HepG2 (cell line): ENCODE results near the gene TOM1L2. TPM values are rescaled to one million over a fixed set of nuclear protein-coding genes. Genes with fewer than 3 reads are reported as not detected.

Experiments used
- ATAC-seq: fragments of 200-7000 bp; cut with Tn5 transposase; 3 replicates; pipeline ENCODE4 v1.9.1; 2020; ENCODE audit warnings: mild to moderate bottlenecking, moderate library complexity
- BruUV-seq: library from RNA; stranded (reverse); fragments of 400-500 nt; replicated peaks from 2 replicates; lab custom pipeline; 2021; lab: Mats Ljungman, UMichigan
- CTCF ChIA-PET: fragments of 300-600 bp; formaldehyde crosslinking; extraction: SDS; loops from one replicate; lab custom pipeline; 2021; ENCODE audit warnings: low total read pairs, inconsistent platforms, low intra/inter-chr PET ratio; lab: Yijun Ruan, JAX
- POLR2A ChIA-PET: fragments of 350-600 bp; sonication (Branson Sonifier 250); formaldehyde crosslinking; loops from one replicate; lab custom pipeline; 2020; ENCODE audit warnings: antibody characterized with exemption, inconsistent platforms; lab: Yijun Ruan, JAX
- DNase-seq: peaks from one replicate; pipeline ENCODE4 v3.0.0-alpha.2; 2015; ENCODE audit warnings: low spot score
- FAIRE-seq: peaks from 3 replicates; lab custom pipeline; 2011; peaks lifted over from hg19 to GRCh38; lab: Jason Lieb, UNC
- H2AFZ ChIP-seq: one replicate; pipeline ENCODE4 v1.6.1; 2011; ENCODE audit warnings: low read length, inconsistent platforms
- H3K27ac ChIP-seq: fragments of 300-600 bp; 3 replicates; pipeline ENCODE4 v1.8.0; 2011; ENCODE audit warnings: mixed run types, mild to moderate bottlenecking, mixed read lengths, low read length, inconsistent platforms; ENCODE audit not compliant: insufficient read depth; ENCODE audit errors: extremely low read length
- H3K27me3 ChIP-seq, 2 experiments: fragments of 200-600 bp in 1 of 2; 2 replicates in 1 of 2; 3 replicates in 1 of 2; pipeline versions ENCODE4 v1.6.0 to v1.8.0; 2011; ENCODE audit warnings: low read length in 2 of 2, mild to moderate bottlenecking in 2 of 2, moderate library complexity in 2 of 2, inconsistent platforms in 1 of 2; ENCODE audit not compliant: insufficient read depth in 2 of 2, control insufficient read depth in 1 of 2
- H3K36me3 ChIP-seq, 2 experiments: fragments of 200-600 bp in 1 of 2; replicated peaks in 1 of 2; 2 replicates in 1 of 2; 3 replicates in 1 of 2; pipeline versions ENCODE4 v1.5.1 to v1.8.0; 2011; ENCODE audit warnings: low read length in 2 of 2, inconsistent platforms in 1 of 2; ENCODE audit not compliant: insufficient read depth in 2 of 2, control insufficient read depth in 1 of 2
- H3K4me1 ChIP-seq: 2 replicates; pipeline ENCODE4 v1.5.1; 2012; ENCODE audit warnings: low read length, inconsistent platforms; ENCODE audit not compliant: insufficient read depth
- H3K4me2 ChIP-seq: 2 replicates; pipeline ENCODE4 v1.6.0; 2011; ENCODE audit warnings: low read depth, low read length, inconsistent platforms
- H3K4me3 ChIP-seq, 3 experiments: fragments of 200-600 bp in 1 of 3; sonication (generic), shearing (Covaris generic) in 1 of 3; replicated peaks in 1 of 3; 2 replicates each; pipeline ENCODE4 v1.5.1; 2011 to 2016; ENCODE audit warnings: low read length in 3 of 3, inconsistent platforms in 2 of 3, low read depth in 2 of 3, mild to moderate bottlenecking in 2 of 3, control low read depth in 1 of 3, mixed read lengths in 1 of 3; ENCODE audit not compliant: insufficient read depth in 1 of 3
- H3K79me2 ChIP-seq: one replicate; pipeline ENCODE4 v1.6.1; 2011; ENCODE audit warnings: low read length, inconsistent platforms; ENCODE audit not compliant: insufficient read depth
- H3K9ac ChIP-seq: 2 replicates; pipeline ENCODE4 v1.6.0; 2011; ENCODE audit warnings: mild to moderate bottlenecking, low read depth, low read length, inconsistent platforms; ENCODE audit not compliant: insufficient read depth
- H3K9me3 ChIP-seq: 2 replicates; pipeline ENCODE4 v1.5.1; 2012; ENCODE audit warnings: mild to moderate bottlenecking, low read length
- H4K20me1 ChIP-seq: 2 replicates; pipeline ENCODE4 v1.6.0; 2011; ENCODE audit warnings: inconsistent platforms, mild to moderate bottlenecking, low read length, moderate library complexity; ENCODE audit not compliant: insufficient read depth
- ELF3 ChIP-seq: IDR thresholded peaks from 2 replicates; pipeline ENCODE4 v1.6.1; 2016; ENCODE audit warnings: missing genetic modification reagents, missing compliant biosample characterization
- FOXP1 ChIP-seq, 2 experiments: fragments of 450-650 bp in 1 of 2; IDR thresholded peaks; 2 replicates each; pipeline ENCODE4 v1.6.1; 2017 to 2018; ENCODE audit warnings: antibody characterized with exemption in 1 of 2
- NONO ChIP-seq, 2 experiments: fragments of 450-650 bp in 1 of 2; sonication (generic) in 1 of 2; formaldehyde crosslinking in 1 of 2; IDR thresholded peaks in 1 of 2; conservative IDR thresholded peaks in 1 of 2; 2 replicates each; pipeline versions ENCODE4 v1.6.1 to v1.8.0; 2017 to 2022; ENCODE audit warnings: mild to moderate bottlenecking in 1 of 2, missing genetic modification reagents in 1 of 2, moderate library complexity in 1 of 2
- PBX3 ChIP-seq: sonication (generic); formaldehyde crosslinking; IDR thresholded peaks from 2 replicates; pipeline ENCODE4 v1.8.1; 2023; ENCODE audit warnings: missing genetic modification reagents, inconsistent platforms, borderline replicate concordance
- RFXANK ChIP-seq: IDR thresholded peaks from 2 replicates; pipeline ENCODE4 v1.6.1; 2016
- SMAD3 ChIP-seq: sonication (generic); formaldehyde crosslinking; IDR thresholded peaks from 2 replicates; pipeline ENCODE4 v1.4.0; 2020; ENCODE audit warnings: missing genetic modification reagents
- THAP9 ChIP-seq: sonication (generic); formaldehyde crosslinking; IDR thresholded peaks from 2 replicates; pipeline ENCODE4; 2020; ENCODE audit warnings: missing genetic modification reagents, mild to moderate bottlenecking, borderline replicate concordance
- TSC22D2 ChIP-seq: sonication (generic); formaldehyde crosslinking; IDR thresholded peaks from 2 replicates; pipeline ENCODE4 v1.5.1; 2020; ENCODE audit warnings: missing genetic modification reagents, mild to moderate bottlenecking, borderline replicate concordance
- ZBTB42 ChIP-seq: sonication (generic); formaldehyde crosslinking; IDR thresholded peaks from 2 replicates; pipeline ENCODE4 v1.5.0; 2020; ENCODE audit warnings: mild to moderate bottlenecking, missing genetic modification reagents
- ZBTB7B ChIP-seq: sonication (generic); formaldehyde crosslinking; IDR thresholded peaks from 2 replicates; pipeline ENCODE4 v1.4.0; 2020; ENCODE audit warnings: missing genetic modification reagents
- ZNF10 ChIP-seq: sonication (generic); formaldehyde crosslinking; IDR thresholded peaks from 2 replicates; pipeline ENCODE4 v1.4.0; 2020; ENCODE audit warnings: mild to moderate bottlenecking, low read depth, missing genetic modification reagents, borderline replicate concordance
- ZNF260 ChIP-seq: sonication (generic); formaldehyde crosslinking; IDR thresholded peaks from 2 replicates; pipeline ENCODE4 v1.4.0; 2020; ENCODE audit warnings: missing genetic modification reagents, low read depth, mild to moderate bottlenecking, borderline replicate concordance
- ZNF337 ChIP-seq: sonication (generic); formaldehyde crosslinking; IDR thresholded peaks from 2 replicates; pipeline ENCODE4 v1.5.1; 2020; ENCODE audit warnings: missing genetic modification reagents, low read depth, mild to moderate bottlenecking, borderline replicate concordance
- ZNF431 ChIP-seq: sonication (generic); formaldehyde crosslinking; IDR thresholded peaks from 2 replicates; pipeline ENCODE4 v1.9.0; 2022; ENCODE audit warnings: missing genetic modification reagents, low read depth, mild to moderate bottlenecking, borderline replicate concordance
- ZNF468 ChIP-seq: sonication (generic); formaldehyde crosslinking; IDR thresholded peaks from 2 replicates; pipeline ENCODE4 v1.8.0; 2022; ENCODE audit warnings: mild to moderate bottlenecking, moderate library complexity, missing genetic modification reagents
- ZNF615 ChIP-seq: sonication (generic); formaldehyde crosslinking; IDR thresholded peaks from 2 replicates; pipeline ENCODE4 v1.5.0; 2020; ENCODE audit warnings: mild to moderate bottlenecking, missing genetic modification reagents, borderline replicate concordance
- ZNF724P ChIP-seq: sonication (generic); formaldehyde crosslinking; IDR thresholded peaks from 2 replicates; pipeline ENCODE4 v1.8.0; 2022; ENCODE audit warnings: missing genetic modification reagents, borderline replicate concordance
- ZNF780A ChIP-seq: sonication (generic); formaldehyde crosslinking; IDR thresholded peaks from 2 replicates; pipeline ENCODE4 v1.8.0; 2022; ENCODE audit warnings: mild to moderate bottlenecking, missing genetic modification reagents, moderate library complexity
- ZNF782 ChIP-seq: sonication (generic); formaldehyde crosslinking; IDR thresholded peaks from 2 replicates; pipeline ENCODE4 v1.4.0; 2020; ENCODE audit warnings: missing genetic modification reagents, mild to moderate bottlenecking, borderline replicate concordance
- ZNF790 ChIP-seq: sonication (generic); formaldehyde crosslinking; IDR thresholded peaks from 2 replicates; pipeline ENCODE4 v1.8.0; 2022; ENCODE audit warnings: missing genetic modification reagents, mild to moderate bottlenecking, borderline replicate concordance
- WGBS: methylation state at CpG from one replicate; pipeline ENCODE4 v1.1.6; 2017; ENCODE audit warnings: low lambda C conversion rate; 5-methylcytosine and 5-hydroxymethylcytosine counted together
- in situ Hi-C: cut with HindIII; loops from 2 replicates; pipeline ENCODE4 v1.10.0; 2017; ENCODE audit warnings: low pct_unique_long_range_greater_than_20kb; ENCODE audit not compliant: extremely low pct_ligation_motif_present
- intact Hi-C: fragments of 100-400 bp; cut with micrococcal nuclease; formaldehyde crosslinking; loops from one replicate; pipeline ENCODE4 v1.10.0; 2022; ENCODE audit not compliant: unreplicated experiment
- polyA plus RNA-seq, 8 experiments: library from polyadenylated mRNA; depleted of rRNA in 3 of 8; stranded (reverse) in 7 of 8; unstranded in 1 of 8; fragments of >200 nt; fragmentation: Illumina TruSeq in 4 of 8; extraction: Trizol in 4 of 8; gene quantifications; 2 replicates each; pipeline versions ENCODE4 v1.2.1 to v1.2.3, GENCODE V29; 2011 to 2016; ENCODE audit warnings: low read depth in 4 of 8, missing spikeins in 1 of 8, mixed read lengths in 1 of 8; ENCODE audit not compliant: insufficient read depth in 1 of 8
- total RNA-seq, 5 experiments: library from RNA; depleted of rRNA; stranded (reverse); fragments of >200 nt; fragmentation: Illumina TruSeq; extraction: Trizol; gene quantifications; 2 replicates each; pipeline ENCODE4 v1.2.3, GENCODE V29; 2016; ENCODE audit warnings: low read depth in 1 of 5

The TOM1L2 gene
- total and polyA plus RNA-seq, 2 of the 13 experiments (the other 11 are each of a cell fraction or from before 2014, with no cell fraction given) = 4.7 to 7.4 TPM

GRCh38 chr17:17880577-17881196 is 91.5 kb downstream of the TOM1L2 start:
- intact Hi-C loops (no loop called here), in situ Hi-C loops (no loop called here)
- ChIA-PET CTCF (no interaction called here), POLR2A (no interaction called here)
- Histone ChIP-seq H3K27me3 (no peaks in the 10 kb centered on the region), H3K27ac (no peak overlapping the region), H3K4me1 (no peaks in the 10 kb centered on the region), H2AFZ (no peak overlapping the region), H4K20me1 (0 out of 2 replicates have a peak, but pooled peaks cover 3% of the 10 kb centered on the region), H3K4me2 (no peak overlapping the region), H3K9ac (no peak overlapping the region), H3K4me3 (no peak overlapping the region), H3K79me2 (no peaks in the 10 kb centered on the region)
- 81% methylated on average over 8 of the region's 8 CpGs for WGBS
- DNase-seq = no peak
- no peak for FAIRE-seq
- no TSS peak for BruUV-seq
- TF ChIP-seq THAP9 (CRISPR knock-in tag) (no peak), NONO (IDR thresholded peaks at IDR 0.05) (no peak), NONO (CRISPR knock-in tag; conservative IDR thresholded peaks at IDR 0.05) (no peak), RFXANK (CRISPR knock-in tag) (no peak), ZNF337 (CRISPR knock-in tag) (no peak), PBX3 (CRISPR knock-in tag) (no peak), ZNF790 (CRISPR knock-in tag) (no peak), ZNF10 (no peak), TSC22D2 (CRISPR knock-in tag) (no peak), ELF3 (CRISPR knock-in tag) (no peak), ZNF780A (CRISPR knock-in tag) (no peak), SMAD3 (CRISPR knock-in tag) (no peak), ZNF724P (no peak), ZBTB7B (no peak), ZNF782 (CRISPR knock-in tag) (no peak), ZNF260 (CRISPR knock-in tag) (no peak), ZBTB42 (no peak), ZNF431 (CRISPR knock-in tag) (no peak), ZNF615 (CRISPR knock-in tag) (no peak), ZNF468 (CRISPR knock-in tag) (no peak), FOXP1 (IDR thresholded peaks at IDR 0.05) (no peak), FOXP1 (CRISPR knock-in tag; IDR thresholded peaks at IDR 0.05) (no peak)
- TF ChIP-seq, all 625 proteins: peak for 0
- H3K36me3 ChIP-seq = peaks cover 2 to 5% of the 10 kb centered on the region in 2 experiments; a peak in 2 of 5 replicates
- H3K9me3 ChIP-seq = no peaks in the 10 kb centered on the region
- no peak for ATAC-seq
